GM12875 (cell line): ENCODE data around the gene ARMCX4.
"Not testable (repeated sequence)": the region's sequence is repeated elsewhere in the genome, so short reads cannot be mapped to it uniquely, and the experiment has no call there.

ENCODE experiments used
- H3K4me3 ChIP-seq: one replicate; pipeline ENCODE4 v1.5.1; 2011; ENCODE audit warnings: low read depth, low read length, control low read depth
- CTCF ChIP-seq: IDR thresholded peaks from 2 replicates; pipeline ENCODE4 v1.5.1; 2011; ENCODE audit warnings: low read depth, mild to moderate bottlenecking, control low read depth, inconsistent platforms, low read length, moderate library complexity, borderline replicate concordance; ENCODE audit not compliant: insufficient read depth

The ARMCX4 gene

GRCh38 chrX:101493225-101493624 is 8.0 kb downstream of the ARMCX4 start:
- no peak for TF ChIP-seq CTCF
- no peak overlapping the region for H3K4me3 ChIP-seq

GRCh38 chrX:101502929-101503328 is 17.7 kb downstream of the ARMCX4 start:
- not testable (repeated sequence) for H3K4me3 ChIP-seq

- TF ChIP-seq CTCF = no peak
- no peak overlapping the region for H3K4me3 ChIP-seq
These were observed 22.1 kb downstream of the ARMCX4 start for GRCh38 chrX:101507372-101507771.

GRCh38 chrX:101507986-101508385 is 22.7 kb downstream of the ARMCX4 start:
- TF ChIP-seq CTCF = no peak
- H3K4me3 ChIP-seq = no peak overlapping the region

- no peak for TF ChIP-seq CTCF
- H3K4me3 ChIP-seq = no peak overlapping the region
These were observed 45.7 kb downstream of the ARMCX4 start for GRCh38 chrX:101530944-101531343.
